Osteocyte (in vitro differentiated cells): ENCODE measurements around the gene DNAJC5. TPM values are rescaled to one million over a fixed set of nuclear protein-coding genes. Genes with fewer than 3 reads are reported as not detected.

Experiments used
- DNase-seq: peaks from one replicate; pipeline ENCODE4 v3.0.0; 2021; ENCODE audit warnings: mixed read lengths; ENCODE audit not compliant: unreplicated experiment; ENCODE audit errors: extremely low spot score
- H3K27ac Mint-ChIP-seq: one replicate; pipeline ENCODE4 v1.8.0; 2021; ENCODE audit warnings: mild to moderate bottlenecking, mixed read lengths; ENCODE audit not compliant: unreplicated experiment
- H3K27me3 Mint-ChIP-seq: one replicate; pipeline ENCODE4 v1.8.0; 2021; ENCODE audit warnings: mixed read lengths; ENCODE audit not compliant: unreplicated experiment
- H3K36me3 Mint-ChIP-seq: one replicate; pipeline ENCODE4 v1.8.0; 2021; ENCODE audit warnings: mixed read lengths; ENCODE audit not compliant: unreplicated experiment
- H3K4me1 Mint-ChIP-seq: one replicate; pipeline ENCODE4 v1.8.0; 2021; ENCODE audit warnings: mixed read lengths; ENCODE audit not compliant: unreplicated experiment
- H3K4me3 Mint-ChIP-seq: one replicate; pipeline ENCODE4 v1.8.0; 2021; ENCODE audit warnings: mild to moderate bottlenecking, moderate library complexity, mixed read lengths; ENCODE audit not compliant: unreplicated experiment
- H3K9me3 Mint-ChIP-seq: one replicate; pipeline ENCODE4 v1.8.0; 2021; ENCODE audit warnings: mixed read lengths; ENCODE audit not compliant: unreplicated experiment
- total RNA-seq: library from RNA; stranded (reverse); gene quantifications from 2 replicates; pipeline ENCODE4 v1.2.1, GENCODE V29; 2021
- TF ChIP-seq, protein P1 (sequence below): fragments of 200-600 bp; sonication (generic); IDR thresholded peaks from 2 replicates; pipeline ENCODE4 v1.5.0; 2021; ENCODE audit warnings: antibody characterized with exemption, mild to moderate bottlenecking, moderate library complexity

The DNAJC5 gene
- total RNA-seq, 1 donor from 2014 or later = 41.2 TPM

GRCh38 chr20:63891061-63892002 lies 3.6 kb upstream of the DNAJC5 start:
- Mint-ChIP-seq H3K4me3 (no peak overlapping the region), H3K36me3 (peaks cover 23% of the 10 kb centered on the region), H3K27ac (no peak overlapping the region), H3K9me3 (no peaks in the 10 kb centered on the region), H3K4me1 (peaks cover 15% of the 10 kb centered on the region), H3K27me3 (no peaks in the 10 kb centered on the region)
- TF ChIP-seq, protein P1, sequence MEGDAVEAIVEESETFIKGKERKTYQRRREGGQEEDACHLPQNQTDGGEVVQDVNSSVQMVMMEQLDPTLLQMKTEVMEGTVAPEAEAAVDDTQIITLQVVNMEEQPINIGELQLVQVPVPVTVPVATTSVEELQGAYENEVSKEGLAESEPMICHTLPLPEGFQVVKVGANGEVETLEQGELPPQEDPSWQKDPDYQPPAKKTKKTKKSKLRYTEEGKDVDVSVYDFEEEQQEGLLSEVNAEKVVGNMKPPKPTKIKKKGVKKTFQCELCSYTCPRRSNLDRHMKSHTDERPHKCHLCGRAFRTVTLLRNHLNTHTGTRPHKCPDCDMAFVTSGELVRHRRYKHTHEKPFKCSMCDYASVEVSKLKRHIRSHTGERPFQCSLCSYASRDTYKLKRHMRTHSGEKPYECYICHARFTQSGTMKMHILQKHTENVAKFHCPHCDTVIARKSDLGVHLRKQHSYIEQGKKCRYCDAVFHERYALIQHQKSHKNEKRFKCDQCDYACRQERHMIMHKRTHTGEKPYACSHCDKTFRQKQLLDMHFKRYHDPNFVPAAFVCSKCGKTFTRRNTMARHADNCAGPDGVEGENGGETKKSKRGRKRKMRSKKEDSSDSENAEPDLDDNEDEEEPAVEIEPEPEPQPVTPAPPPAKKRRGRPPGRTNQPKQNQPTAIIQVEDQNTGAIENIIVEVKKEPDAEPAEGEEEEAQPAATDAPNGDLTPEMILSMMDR = no peak
- no peak for DNase-seq

DNA sequence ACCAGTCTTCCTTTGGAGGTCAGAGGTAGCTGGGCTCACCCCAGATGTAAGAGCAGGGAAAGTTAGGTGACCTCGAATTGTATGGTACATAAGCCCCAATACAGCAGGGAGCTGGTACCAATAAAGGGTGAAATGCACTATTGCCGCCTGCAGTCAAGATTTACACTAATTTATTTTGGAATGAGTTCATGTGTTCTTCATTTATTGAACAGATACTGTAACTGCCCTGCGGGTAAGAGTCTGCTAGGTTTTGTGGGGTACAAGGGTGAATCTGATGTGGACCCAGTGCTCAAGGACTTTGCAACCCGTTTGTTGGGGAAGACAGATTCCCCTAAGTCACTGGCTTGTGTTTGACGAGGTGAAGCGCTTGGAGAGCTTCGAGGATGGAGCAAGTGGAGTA lies 2.5 kb upstream of the DNAJC5 start:
- Mint-ChIP-seq H3K4me1 (peaks cover 25% of the 10 kb centered on the region), H3K27me3 (no peaks in the 10 kb centered on the region), H3K4me3 (no peak overlapping the region)

GRCh38 chr20:63893999-63894357 lies 948 bp upstream of the DNAJC5 start:
- H3K4me1 Mint-ChIP-seq = peaks cover 30% of the 10 kb centered on the region
- TF ChIP-seq, protein P1 = no peak
- peak overlapping the region; percentile 81 for H3K27ac Mint-ChIP-seq
- H3K36me3 Mint-ChIP-seq = peaks cover 20% of the 10 kb centered on the region
- H3K27me3 Mint-ChIP-seq = no peaks in the 10 kb centered on the region
- DNase-seq = no peak
- no peaks in the 10 kb centered on the region for H3K9me3 Mint-ChIP-seq
- peak overlapping the region; percentile 79 for H3K4me3 Mint-ChIP-seq

More for the DNA sequence above, 2.5 kb upstream of the DNAJC5 start:
- Mint-ChIP-seq H3K9me3 (no peaks in the 10 kb centered on the region), H3K36me3 (peaks cover 23% of the 10 kb centered on the region), H3K27ac (no peak overlapping the region)
- no peak for DNase-seq
- TF ChIP-seq, protein P1 = no peak

GRCh38 chr20:63895202-63895951 lies 451 bp downstream of the DNAJC5 start:
- peak overlapping the region; percentile 85 for H3K27ac Mint-ChIP-seq
- H3K9me3 Mint-ChIP-seq = no peaks in the 10 kb centered on the region
- peak overlapping the region; percentile 88 for H3K4me3 Mint-ChIP-seq
- peaks cover 30% of the 10 kb centered on the region for H3K4me1 Mint-ChIP-seq
- TF ChIP-seq, protein P1 = no peak
- H3K36me3 Mint-ChIP-seq = peaks cover 12% of the 10 kb centered on the region
- H3K27me3 Mint-ChIP-seq = no peaks in the 10 kb centered on the region
- DNase-seq = no peak

DNA sequence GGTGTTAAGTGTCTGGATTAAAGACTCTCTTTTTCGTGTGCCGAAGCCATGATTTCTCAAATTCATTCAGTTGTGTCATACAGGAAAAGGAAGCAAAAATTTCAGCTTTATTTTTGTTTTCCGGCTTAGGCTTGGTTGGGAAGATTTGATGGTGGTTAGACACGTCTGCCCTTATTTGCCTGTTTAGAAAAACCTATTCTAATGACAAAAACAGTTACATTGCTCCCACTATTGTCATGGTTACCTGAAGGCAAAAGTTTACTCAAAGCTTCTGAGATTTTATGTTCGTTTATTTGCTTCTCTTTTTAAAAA lies 982 bp downstream of the DNAJC5 start:
- Mint-ChIP-seq H3K36me3 (peaks cover 11% of the 10 kb centered on the region), H3K27me3 (no peaks in the 10 kb centered on the region), H3K27ac (peak overlapping the region; percentile 85), H3K4me3 (peak overlapping the region; percentile 88), H3K4me1 (peaks cover 30% of the 10 kb centered on the region), H3K9me3 (no peaks in the 10 kb centered on the region)
- TF ChIP-seq, protein P1 = no peak
- DNase-seq = no peak
